C4-2B (cell line): ENCODE measurements around the gene FOCAD.

ENCODE experiments used
- CTCF ChIP-seq: fragments of 450-650 bp; conservative IDR thresholded peaks from 2 replicates; pipeline ENCODE4 v1.5.1; 2017; ENCODE audit warnings: mild to moderate bottlenecking
- ZFX ChIP-seq: fragments of 450-650 bp; IDR thresholded peaks from 2 replicates; pipeline ENCODE4 v1.6.1; 2017

- TF ChIP-seq CTCF = no peak
- no peak for TF ChIP-seq ZFX
These were observed 48.1 kb downstream of the FOCAD start for GRCh38 chr9:20732118-20732517.
